ENCODE measurements around the gene SMAD2.

SMAD2 gene

DNA sequence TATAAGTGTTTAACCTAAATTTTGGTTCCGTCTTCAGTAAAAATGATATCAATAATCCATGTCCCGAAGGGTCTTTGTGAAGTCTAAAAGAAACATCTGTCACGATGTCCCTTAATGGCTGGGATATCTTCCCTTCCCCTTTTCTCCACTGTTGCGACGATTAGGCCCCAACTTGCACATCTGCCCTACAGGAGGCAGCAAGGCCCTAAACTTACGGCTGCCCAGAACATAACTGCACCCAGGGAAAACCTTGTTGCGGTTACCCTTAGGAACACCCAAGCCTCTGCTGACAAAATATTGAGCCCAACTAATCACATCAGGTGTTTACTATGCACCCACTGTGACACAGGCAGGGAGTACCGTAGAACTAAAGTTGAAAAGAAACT is 1.3 kb upstream of the SMAD2 start:
- DNase-seq (ENCODE audit: low spot score) = peak; percentile 61

DNA sequence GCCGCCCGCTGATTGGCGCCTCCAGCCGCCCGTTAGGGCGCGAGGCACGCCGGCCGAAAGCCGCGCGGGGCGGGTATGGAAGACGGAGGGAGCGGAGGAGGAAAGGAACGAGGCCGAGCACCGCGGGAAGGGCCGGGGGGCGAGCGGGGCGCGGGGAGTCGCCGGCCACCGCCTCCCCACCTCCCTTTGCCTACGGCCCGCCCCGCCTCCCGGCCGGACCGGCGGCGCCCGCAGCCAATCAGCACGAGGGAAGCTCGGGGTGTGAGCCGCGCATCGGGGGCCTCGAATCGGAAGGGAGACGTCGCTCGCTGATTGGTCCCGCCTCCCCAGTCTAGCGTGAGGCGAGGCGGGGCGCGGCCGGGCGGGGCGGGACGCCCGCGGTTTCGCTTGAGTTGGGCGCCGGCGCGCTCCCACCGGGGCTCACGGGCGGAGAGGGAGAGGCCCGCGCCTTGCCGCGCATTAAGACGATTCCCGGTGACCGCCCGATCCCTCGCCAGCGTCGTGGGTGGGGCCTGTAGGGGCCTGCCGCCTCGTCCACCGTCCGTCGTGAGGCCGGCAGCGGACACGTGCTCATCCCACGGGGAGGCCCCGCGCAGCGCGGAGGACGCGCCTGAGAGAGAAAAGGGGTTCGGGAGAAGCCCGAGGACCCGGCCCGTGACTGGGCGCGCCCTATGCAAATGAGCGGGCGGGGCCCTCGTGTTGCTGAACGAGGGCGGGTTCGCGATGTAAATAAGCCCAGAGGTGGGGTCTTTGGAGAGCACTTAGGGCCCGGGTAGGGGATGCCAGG is 665 bp upstream of the SMAD2 start:
- peak; percentile 96 for DNase-seq (ENCODE audit: low spot score)

DNA sequence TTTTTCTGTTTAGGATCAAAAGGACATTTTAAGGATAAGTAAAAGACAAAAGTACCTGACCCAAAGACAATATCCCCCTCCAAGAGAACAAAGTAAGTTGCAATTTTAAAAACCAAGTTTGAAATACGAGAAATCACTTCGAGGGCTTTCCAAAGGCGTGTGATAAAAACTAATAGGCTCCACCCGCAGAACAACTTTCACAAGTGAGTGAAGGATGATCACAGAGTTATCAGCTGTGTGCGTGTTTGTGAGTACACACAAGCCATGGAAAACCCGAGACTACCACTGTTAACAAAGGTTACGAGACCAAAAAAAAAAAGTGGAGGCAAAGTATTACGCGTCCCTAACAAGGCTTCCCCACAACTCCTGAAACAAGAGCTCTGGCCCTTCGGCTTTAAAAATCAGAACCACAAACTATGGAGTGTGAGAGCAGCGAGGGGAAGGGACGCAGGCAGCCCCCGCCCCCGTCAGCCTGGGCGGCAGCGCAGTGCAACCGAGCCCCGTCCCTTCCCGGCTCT is 719 bp downstream of the SMAD2 start:
- peak; percentile 53 for DNase-seq (ENCODE audit: low spot score)

DNA sequence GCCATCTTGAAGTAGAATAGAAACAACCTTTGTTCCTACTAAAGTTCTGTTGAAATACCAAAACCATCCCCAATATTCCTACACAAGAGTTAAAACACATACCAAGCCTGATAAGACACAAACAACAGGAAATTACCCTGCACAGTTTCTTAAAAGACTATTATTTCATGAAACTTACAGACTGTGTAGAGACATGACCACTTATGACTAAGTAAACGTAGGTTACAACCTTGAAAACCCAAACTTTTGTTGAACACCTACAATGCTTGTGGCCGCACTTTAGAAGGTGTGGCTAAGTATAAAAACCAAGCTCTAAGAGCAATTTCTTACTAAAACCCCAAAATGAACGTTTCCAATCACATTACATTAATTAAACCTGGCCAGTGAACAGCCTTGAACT is 2.0 kb downstream of the SMAD2 start:
- no peak for DNase-seq (ENCODE audit: low spot score)

DNA sequence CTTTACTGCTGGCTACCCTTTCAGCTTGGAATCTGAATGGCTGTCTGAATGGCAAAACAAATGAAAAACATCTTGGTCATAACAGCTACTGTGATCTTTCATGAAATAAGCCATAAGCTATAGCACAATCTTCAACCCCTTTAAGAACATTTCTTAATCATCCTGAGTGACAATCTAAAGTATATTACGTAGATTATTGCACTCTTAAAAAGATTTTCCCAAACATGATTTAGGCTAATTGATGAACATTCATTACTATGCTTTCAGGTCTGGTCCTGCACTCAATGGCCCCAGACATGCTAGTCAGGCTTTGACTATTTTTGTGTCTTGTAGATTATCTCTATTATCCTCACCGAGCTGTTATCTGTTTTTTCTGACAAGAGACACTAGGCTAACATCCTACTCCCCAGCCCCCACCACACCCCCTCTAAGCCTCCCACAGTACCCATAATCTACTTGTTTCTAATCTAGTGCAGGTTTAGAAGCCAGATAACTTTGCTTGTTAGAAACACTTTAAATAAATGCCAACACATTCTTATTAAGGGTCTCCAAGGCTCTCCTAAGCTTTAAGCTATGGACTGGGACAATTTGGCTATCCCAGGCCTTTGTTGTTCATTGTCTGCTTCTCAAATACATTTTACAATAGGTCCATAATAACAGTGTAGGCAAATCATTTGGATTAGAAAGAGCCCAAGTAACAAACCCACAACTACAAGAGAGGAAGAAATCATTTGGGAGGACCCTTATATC is 4.2 kb downstream of the SMAD2 start:
- DNase-seq (ENCODE audit: low spot score) = no peak

DNA sequence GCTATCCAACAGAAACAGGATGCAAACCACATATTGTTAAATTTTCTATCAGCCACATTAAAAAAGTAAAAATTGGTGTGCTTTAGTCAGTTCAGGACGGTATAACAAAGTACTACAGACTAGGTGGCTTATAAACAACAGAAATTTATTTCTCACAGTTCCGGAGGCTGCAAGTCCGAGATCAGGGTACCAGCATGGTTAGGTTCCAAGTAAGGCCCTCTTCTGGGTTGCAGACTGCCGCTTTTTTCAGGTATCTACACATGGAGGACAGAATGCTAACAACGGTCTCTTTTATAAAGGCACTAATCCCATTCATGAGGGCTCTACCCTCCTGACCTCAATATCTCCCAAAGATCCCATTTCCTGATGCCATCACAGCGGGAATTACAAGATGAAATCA is 10.5 kb downstream of the SMAD2 start:
- no peak for DNase-seq (ENCODE audit: low spot score)

DNA sequence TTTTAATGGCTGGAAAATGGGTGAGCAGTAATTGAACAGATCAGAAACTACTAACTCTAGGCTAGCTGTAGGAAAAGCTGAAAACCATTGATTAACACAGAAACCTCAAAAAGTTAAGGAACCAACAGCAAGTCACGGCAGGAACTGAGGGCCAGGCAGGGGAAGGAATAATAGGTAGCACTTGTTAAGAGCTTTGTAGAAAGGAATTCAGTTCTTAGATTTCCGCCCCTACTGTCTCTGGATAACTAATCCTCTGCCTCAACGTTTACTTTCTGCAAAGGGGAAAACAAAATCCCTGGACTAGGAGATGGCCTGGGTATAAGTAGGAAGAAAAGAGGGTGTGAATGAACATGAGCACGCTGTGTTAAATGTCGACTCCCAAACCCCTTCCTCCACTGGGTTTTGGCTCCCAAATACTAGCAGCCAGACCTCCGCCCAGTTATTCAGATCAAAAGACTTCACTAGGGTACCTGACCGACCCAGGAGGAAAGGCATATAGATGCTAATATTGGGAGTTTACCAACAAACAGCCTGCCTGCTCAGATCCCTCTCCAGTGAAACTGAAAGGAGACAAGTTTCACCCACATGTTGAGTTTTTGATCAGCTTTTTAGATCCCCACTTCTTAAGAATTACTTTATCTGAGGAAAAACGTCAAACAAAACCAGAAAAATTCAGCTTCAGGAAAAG is 12.4 kb downstream of the SMAD2 start:
- no peak for DNase-seq (ENCODE audit: low spot score)

DNA sequence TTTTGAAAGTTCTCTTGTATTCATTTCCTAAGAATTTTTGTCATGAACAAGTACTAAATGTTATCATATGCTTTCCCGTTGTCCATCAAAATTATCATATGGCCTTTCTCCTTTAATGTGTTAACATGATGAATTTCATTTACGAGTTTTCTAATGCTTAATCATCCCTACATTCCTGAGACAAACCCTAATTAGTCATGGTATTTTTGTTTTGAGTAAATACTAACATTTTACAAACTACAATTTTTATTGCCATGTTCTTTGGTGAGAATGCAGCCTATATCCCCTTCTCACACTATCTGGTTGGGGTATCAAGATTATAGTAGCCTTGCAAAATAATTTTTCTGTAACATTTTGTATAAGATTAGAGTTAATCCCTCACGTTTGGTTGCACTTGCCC is 14.5 kb downstream of the SMAD2 start:
- DNase-seq (ENCODE audit: low spot score) = no peak

DNA sequence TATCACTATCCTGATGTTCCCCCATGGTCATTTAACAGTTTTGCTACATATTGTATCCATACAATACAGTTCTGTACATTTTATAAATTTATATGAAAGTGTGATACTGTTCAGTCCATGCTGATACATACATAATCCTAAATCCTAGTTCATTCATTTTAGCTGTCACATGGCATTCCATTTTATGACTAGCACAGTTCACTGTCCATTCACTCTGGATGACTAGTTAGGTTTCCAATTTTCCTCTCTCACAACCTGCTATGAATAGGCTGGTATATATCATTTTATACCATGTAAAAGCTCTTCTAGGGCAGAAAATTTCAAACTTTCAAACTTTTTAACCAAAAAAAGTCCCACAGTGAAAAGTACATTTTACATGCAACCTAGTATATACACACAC is 15.2 kb downstream of the SMAD2 start:
- DNase-seq (ENCODE audit: low spot score) = no peak

DNA sequence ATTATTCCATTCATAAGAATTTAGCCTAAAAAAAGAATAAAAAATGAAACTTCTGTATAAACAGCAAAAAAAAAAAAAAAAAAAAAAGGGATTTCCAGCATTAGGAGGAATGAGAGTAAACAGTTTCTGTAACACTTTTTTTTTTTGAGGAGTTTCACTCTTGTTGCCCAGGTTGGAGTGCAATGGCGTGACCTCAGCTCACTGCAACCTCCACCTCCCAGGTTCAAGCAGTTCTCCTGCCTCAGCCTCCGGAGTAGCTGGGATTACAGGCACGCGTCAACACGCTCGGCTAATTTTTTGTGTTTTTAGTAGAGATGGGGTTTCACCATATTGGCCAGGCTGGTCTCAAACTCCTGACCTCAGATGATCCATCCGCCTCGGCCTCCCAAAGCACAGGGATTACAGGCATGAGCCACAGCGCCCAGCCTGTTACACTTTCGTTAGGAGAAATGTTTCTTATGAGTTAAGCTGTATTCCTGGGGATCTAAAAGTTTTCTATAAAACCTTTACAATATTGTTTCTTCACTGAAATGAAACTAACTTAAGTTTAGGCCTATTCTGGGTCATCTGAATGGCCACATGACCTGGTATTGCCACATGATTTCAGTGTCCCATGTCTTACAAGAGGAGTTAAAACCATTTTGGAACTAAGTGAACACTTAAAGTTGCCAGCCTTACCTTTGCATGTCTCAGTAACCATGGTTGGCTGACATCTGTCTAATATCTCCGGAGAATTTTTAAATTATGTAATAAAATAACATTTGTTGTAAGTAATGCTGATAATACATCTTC is 17.5 kb downstream of the SMAD2 start:
- DNase-seq (ENCODE audit: low spot score) = no peak

DNA sequence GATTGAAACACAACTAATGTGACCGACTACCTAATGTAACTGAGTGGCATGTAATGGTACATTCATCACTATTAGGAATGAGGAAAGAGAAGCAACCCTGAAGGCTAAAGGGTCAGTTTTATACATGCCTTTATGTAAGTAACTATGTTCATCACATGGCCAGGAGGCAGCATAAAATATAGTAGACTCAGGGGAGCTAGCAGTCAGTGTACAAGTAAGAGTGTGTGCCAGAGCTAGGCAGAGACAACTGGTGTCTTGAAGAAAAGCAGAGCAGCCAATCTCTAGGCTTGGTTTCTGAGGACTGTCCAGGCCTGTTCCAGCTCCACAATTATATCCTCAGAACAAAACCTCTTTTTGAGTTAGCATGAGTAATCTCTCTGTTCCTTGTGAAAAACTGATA is 18.1 kb downstream of the SMAD2 start:
- DNase-seq (ENCODE audit: low spot score) = peak; percentile 91

DNA sequence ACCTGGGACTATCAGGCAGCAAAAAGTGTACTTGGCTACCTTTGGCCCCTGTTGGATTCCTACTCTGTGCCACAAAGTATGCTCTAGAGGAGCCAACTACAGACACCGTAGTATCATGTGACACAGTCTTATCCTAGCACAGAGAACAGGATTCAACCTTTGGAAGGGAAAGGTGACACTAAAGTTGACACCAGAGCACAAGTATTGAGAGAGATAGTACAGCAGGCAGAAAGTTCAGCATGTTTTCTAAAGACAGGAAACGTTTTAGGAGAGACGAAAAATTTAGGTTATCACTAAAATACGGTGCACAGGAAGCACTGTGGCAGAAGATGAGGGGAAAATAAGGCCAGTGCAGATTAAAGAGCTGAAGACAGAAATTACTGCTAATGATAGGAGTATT is 18.6 kb downstream of the SMAD2 start:
- no peak for DNase-seq (ENCODE audit: low spot score)

DNA sequence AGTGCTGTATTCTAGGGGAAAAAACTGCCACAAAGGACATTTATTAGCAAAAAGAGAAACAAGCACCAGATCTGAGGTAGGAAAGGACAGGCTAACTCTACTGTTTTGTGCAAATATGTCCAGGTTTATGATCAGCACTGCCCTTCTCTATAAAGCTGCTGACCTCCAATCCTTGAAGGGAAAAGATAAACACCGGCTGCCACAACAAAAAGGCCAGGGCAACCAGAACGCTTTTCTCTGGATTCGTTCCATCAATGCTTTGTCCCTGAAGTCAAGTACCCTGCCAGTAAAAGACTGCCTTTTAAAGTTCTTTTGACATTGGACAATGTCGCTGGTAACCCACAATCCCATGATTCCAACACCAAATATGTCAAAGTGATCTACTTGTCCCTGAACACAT is 21.0 kb downstream of the SMAD2 start:
- DNase-seq (ENCODE audit: low spot score) = no peak

DNA sequence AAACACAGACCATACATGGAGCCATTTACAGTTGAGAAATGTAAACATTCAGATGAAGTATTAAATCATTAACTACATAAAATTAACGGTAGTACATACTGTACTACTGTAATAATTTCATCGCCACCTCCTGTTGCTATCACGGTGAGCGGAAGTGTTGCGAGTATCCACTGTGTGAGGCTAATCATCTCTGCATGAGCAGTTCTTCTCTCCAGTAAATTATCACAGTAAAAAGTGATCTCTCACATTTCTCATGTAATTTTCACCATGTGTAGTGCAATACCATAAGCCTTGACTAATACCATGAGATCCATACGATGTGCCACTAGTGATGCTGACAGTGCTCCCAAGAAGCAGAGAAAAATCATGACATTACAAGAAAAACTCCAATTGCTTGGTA is 21.9 kb downstream of the SMAD2 start:
- no peak for DNase-seq (ENCODE audit: low spot score)

DNA sequence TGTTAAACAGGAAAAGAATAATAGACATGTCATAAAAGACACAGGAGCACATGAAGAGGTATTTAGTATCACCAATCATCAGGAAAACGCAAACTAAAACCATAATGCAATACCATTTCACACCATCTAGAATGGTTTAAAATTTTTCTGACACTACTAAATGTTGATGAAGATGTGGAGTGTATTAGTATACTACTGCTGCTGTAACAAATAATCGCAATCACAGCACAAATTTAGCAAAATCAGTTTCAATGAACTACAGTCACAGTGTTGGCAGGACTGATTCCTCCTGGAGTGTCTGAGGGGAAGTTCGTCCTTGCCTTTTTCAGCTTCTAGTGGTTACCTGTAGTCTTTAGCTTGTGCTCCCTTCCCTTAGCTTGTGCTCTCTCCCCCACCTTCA is 24.1 kb downstream of the SMAD2 start:
- DNase-seq (ENCODE audit: low spot score) = no peak

DNA sequence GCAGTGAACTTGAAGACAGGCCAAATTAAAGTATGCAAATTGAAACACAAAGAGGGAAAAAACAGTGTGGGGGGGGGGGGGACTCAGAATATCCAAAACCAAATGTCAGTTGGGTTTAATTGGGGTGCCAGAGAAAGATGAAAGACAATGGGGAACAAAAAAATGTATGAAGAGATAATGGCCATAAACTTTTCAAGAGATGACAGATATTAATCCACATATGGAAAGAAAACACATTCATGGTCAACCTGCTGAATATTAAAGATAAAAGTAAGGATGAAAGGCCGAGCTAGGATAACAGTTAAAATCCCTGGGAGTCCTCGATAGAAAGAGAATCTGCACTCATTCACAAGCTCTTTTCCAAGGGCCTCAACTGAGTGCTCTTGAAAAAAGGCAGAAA is 26.6 kb downstream of the SMAD2 start:
- DNase-seq (ENCODE audit: low spot score) = no peak

DNA sequence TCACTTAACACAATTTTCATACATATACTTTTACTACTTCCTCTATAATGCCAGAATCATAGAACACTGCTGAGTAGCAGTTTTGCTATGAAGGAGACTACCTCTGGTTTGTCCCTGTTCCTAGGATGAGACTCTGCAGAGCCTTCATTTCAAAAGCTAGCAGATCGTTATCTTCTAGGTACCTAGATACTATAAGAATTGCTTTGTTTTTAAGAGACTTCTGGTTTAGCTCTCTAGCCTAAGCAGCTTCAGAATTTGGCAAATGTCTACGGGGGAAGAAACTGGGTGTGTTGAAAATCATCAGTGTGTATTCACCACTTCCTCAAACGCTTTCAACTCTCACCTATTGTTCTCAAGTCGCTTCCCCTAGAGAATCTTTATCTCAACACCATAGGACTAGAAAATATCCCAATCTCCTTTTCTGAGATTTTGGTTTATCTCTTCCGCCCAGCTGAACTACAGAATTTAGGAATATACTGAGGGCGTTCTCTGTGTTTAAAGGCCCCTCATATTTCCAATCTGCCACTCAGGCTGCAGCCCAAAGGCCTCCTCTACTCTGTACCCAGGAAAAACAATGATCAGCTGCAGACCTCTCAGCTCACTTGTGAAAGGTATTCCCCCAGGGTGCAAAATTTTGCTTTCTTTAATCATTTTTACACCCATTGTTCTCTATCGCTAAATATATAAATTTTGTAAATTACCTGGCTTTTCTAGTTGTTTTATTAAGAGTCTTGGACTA is 28.7 kb downstream of the SMAD2 start:
- DNase-seq (ENCODE audit: low spot score) = no peak

DNA sequence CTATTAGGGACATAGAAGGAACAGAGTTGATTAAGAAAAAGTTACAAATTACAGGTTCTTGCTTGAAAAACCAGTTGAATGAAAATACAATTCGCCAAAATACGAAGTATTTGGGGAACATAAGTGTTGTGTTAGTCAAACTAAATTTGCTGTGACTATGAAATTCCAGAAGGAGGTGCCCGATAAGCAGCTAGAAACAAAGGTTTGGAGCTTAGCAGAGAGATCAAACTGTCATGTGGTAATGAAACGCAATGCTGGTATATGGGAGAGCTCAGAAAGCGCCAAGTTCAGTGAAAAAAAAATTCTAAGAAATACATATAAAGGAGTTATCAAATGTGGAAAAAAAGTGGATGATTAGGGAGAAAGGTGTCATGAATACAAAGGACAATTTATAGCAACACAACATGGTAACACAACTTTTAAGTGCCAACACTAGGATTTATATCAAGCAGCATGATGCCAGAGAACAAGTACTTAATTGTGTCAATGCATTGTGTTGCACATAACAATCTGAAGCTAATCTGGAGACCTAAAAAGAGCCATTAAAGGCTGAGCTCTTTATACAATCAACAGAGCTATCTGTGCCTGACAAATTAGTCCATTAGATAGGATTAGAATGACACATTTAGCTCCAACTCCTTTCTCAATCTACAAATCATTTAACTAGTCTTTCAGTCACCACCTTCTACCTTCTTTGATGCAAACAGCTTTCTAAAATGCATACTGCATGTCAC is 31.2 kb downstream of the SMAD2 start:
- no peak for DNase-seq (ENCODE audit: low spot score)

DNA sequence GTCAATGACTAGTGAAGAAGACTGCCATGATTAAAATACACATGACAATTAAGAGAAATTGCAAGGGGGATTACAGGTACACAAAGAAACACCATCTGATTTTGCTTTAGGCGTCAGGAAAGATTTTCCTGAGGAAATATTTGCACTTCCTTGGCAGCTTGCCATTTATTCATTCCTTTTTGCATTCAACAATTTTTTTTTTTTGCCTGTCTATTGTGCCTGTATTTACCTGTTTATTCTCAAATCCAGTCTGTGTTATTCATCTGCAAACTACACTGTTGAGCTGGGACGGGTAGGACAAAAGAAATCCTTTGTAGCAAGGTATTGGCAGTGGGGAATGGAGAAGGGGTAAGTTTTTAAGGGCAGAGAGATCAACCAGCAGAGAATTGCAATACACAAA is 31.8 kb downstream of the SMAD2 start:
- DNase-seq (ENCODE audit: low spot score) = no peak

DNA sequence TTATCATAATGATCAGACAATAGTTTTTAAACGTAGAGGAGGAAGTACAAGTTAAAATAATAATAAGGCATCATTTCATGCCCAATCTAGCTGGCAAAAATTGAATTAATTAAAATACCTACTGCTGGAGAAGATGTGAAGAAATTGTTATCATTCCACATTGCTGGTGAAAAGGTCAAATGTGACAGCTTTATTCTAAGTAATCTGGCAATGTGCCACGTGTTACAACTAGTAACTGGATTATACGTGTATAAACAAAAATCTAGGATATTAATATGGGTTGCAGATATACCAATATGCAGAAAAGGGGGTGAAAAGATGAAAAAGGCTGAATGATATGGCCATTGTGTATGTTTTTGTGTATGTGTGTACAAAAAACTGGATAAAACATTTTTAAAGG is 32.4 kb downstream of the SMAD2 start:
- DNase-seq (ENCODE audit: low spot score) = no peak

Data from pons (tissue), 1 donor.